ENCODE results near the gene DNM1.

GRCh38 chr9:128187361-128187760 is 15.8 kb upstream of the DNM1 start:
- TF ChIP-seq CTCF (IDR thresholded peaks at IDR 0.05; ENCODE audit: poor library complexity) (no peak), EZH2 (IDR thresholded peaks at IDR 0.05; ENCODE audit: borderline replicate concordance) (no peak), EZH2phosphoT487 (IDR thresholded peaks at IDR 0.05; ENCODE audit: low read depth, severe bottlenecking, unreplicated experiment) (no peak)
